DOHH2 (cell line): ENCODE measurements around the gene IQGAP1.

Experiments
- H3F3A ChIP-seq: fragments of 200-600 bp; sonication (generic), shearing (Covaris generic); 2 replicates; pipeline ENCODE4 v1.6.0; 2016; ENCODE audit warnings: antibody characterized with exemption, mild to moderate bottlenecking; ENCODE audit not compliant: control insufficient read depth, insufficient read depth
- H3K27ac ChIP-seq: fragments of 200-600 bp; sonication (generic); 2 replicates; pipeline ENCODE4 v1.5.1; 2014; ENCODE audit warnings: low read depth, mild to moderate bottlenecking, low read length, moderate library complexity
- H3K27me3 ChIP-seq: fragments of 200-600 bp; sonication (generic); 2 replicates; pipeline ENCODE4 v1.6.1; 2014; ENCODE audit warnings: mild to moderate bottlenecking, low read length, mixed read lengths; ENCODE audit not compliant: control insufficient read depth
- H3K36me3 ChIP-seq: fragments of 200-600 bp; sonication (generic); 2 replicates; pipeline ENCODE4 v1.6.1; 2014; ENCODE audit warnings: mild to moderate bottlenecking, low read length, moderate library complexity, mixed read lengths; ENCODE audit not compliant: control insufficient read depth
- H3K4me1 ChIP-seq: fragments of 200-600 bp; sonication (generic); 2 replicates; pipeline ENCODE4 v1.6.1; 2014; ENCODE audit warnings: mild to moderate bottlenecking, low read length, mixed read lengths; ENCODE audit not compliant: control insufficient read depth
- H3K4me2 ChIP-seq: fragments of 200-600 bp; sonication (generic); 2 replicates; pipeline ENCODE4 v1.6.0; 2014; ENCODE audit warnings: mild to moderate bottlenecking, low read length, moderate library complexity
- H3K4me3 ChIP-seq: fragments of 200-600 bp; sonication (generic); 2 replicates; pipeline ENCODE4 v1.5.1; 2014; ENCODE audit warnings: mild to moderate bottlenecking, low read length, mixed read lengths
- H3K79me2 ChIP-seq: fragments of 200-600 bp; sonication (generic); 2 replicates; pipeline ENCODE4 v1.6.1; 2014; ENCODE audit warnings: mild to moderate bottlenecking, low read length, mixed read lengths; ENCODE audit not compliant: control insufficient read depth
- H3K9me2 ChIP-seq: fragments of 200-600 bp; sonication (generic); replicated peaks from 2 replicates; pipeline ENCODE4 v1.6.1; 2014; ENCODE audit warnings: mild to moderate bottlenecking, low read length, mixed read lengths; ENCODE audit not compliant: control insufficient read depth
- H3K9me3 ChIP-seq: fragments of 200-600 bp; sonication (generic); 2 replicates; pipeline ENCODE4 v1.6.1; 2014; ENCODE audit warnings: antibody characterized with exemption, low read length, mixed read lengths; ENCODE audit not compliant: control insufficient read depth, insufficient read depth
- H4K20me1 ChIP-seq: fragments of 200-600 bp; sonication (generic); 2 replicates; pipeline ENCODE4 v1.6.0; 2014; ENCODE audit warnings: low read depth, mild to moderate bottlenecking, antibody characterized with exemption, low read length, moderate library complexity; ENCODE audit not compliant: control insufficient read depth, insufficient read depth
- CTCF ChIP-seq: fragments of 200-600 bp; sonication (generic); IDR thresholded peaks from one replicate; pipeline ENCODE4 v1.5.1; 2014; ENCODE audit warnings: antibody characterized with exemption, mild to moderate bottlenecking, low read depth, low read length; ENCODE audit not compliant: poor library complexity, severe bottlenecking
- EZH2phosphoT487 ChIP-seq: fragments of 200-600 bp; sonication (generic); IDR thresholded peaks from 2 replicates; pipeline ENCODE4 v1.6.1; 2017; ENCODE audit warnings: borderline replicate concordance, mild to moderate bottlenecking, antibody characterized with exemption, low read length, moderate library complexity, mixed read lengths

IQGAP1 gene

GRCh38 chr15:90487186-90487585, 99.1 kb downstream of the IQGAP1 start:
- TF ChIP-seq EZH2phosphoT487 (no peak), CTCF (no peak)
- H3K9me3 ChIP-seq = no peaks in the 10 kb centered on the region
- 0 out of 2 replicates have a peak, but pooled peaks cover 2% of the 10 kb centered on the region for H3F3A ChIP-seq
- H3K9me2 ChIP-seq = no peaks in the 10 kb centered on the region
- H3K4me1 ChIP-seq = no peaks in the 10 kb centered on the region
- H3K36me3 ChIP-seq = peaks cover 85% of the 10 kb centered on the region
- no peaks in the 10 kb centered on the region for H4K20me1 ChIP-seq
- H3K79me2 ChIP-seq = no peaks in the 10 kb centered on the region
- H3K27ac ChIP-seq = no peak overlapping the region
- no peak overlapping the region for H3K4me3 ChIP-seq
- H3K4me2 ChIP-seq = no peak overlapping the region
- H3K27me3 ChIP-seq = no peaks in the 10 kb centered on the region

- Histone ChIP-seq H3K36me3 (peaks cover 86% of the 10 kb centered on the region), H3F3A (0 out of 2 replicates have a peak, but pooled peaks cover 4% of the 10 kb centered on the region)
- TF ChIP-seq CTCF = no peak
- TF ChIP-seq EZH2phosphoT487 = no peak
Measured at GRCh38 chr15:90489514-90489913, 101.5 kb downstream of the IQGAP1 start.

GRCh38 chr15:90489944-90490343, 101.9 kb downstream of the IQGAP1 start:
- Histone ChIP-seq H3F3A (0 out of 2 replicates have a peak, but pooled peaks cover 6% of the 10 kb centered on the region), H3K9me3 (no peaks in the 10 kb centered on the region), H3K4me3 (no peak overlapping the region), H4K20me1 (no peaks in the 10 kb centered on the region), H3K4me1 (no peaks in the 10 kb centered on the region), H3K9me2 (no peaks in the 10 kb centered on the region), H3K4me2 (no peak overlapping the region), H3K79me2 (no peaks in the 10 kb centered on the region), H3K36me3 (peaks cover 84% of the 10 kb centered on the region), H3K27ac (no peak overlapping the region), H3K27me3 (no peaks in the 10 kb centered on the region)
- TF ChIP-seq EZH2phosphoT487 (no peak), CTCF (no peak)

More at GRCh38 chr15:90489514-90489913, 101.5 kb downstream of the IQGAP1 start:
- H3K4me1 ChIP-seq = no peaks in the 10 kb centered on the region
- H3K27ac ChIP-seq = no peak overlapping the region
- no peaks in the 10 kb centered on the region for H3K9me3 ChIP-seq
- no peaks in the 10 kb centered on the region for H4K20me1 ChIP-seq
- H3K4me2 ChIP-seq = no peak overlapping the region
- no peak overlapping the region for H3K4me3 ChIP-seq
- H3K79me2 ChIP-seq = no peaks in the 10 kb centered on the region
- no peaks in the 10 kb centered on the region for H3K27me3 ChIP-seq
- no peaks in the 10 kb centered on the region for H3K9me2 ChIP-seq
